Neural cell (in vitro differentiated cells): ENCODE data around the gene MAML2.

Experiments used
- POLR2AphosphoS5 ChIP-seq: IDR thresholded peaks from 2 replicates; pipeline ENCODE4 v1.6.1; 2012
- REST ChIP-seq: IDR thresholded peaks from 2 replicates; pipeline ENCODE4 v1.6.1; 2012; ENCODE audit warnings: borderline replicate concordance

- TF ChIP-seq REST = no peak
- no peak for TF ChIP-seq POLR2AphosphoS5
Measured at GRCh38 chr11:96310236-96310635, 32.8 kb downstream of the MAML2 start.
